ENCODE measurements around the gene WASF3. TPM values are rescaled to one million over a fixed set of nuclear protein-coding genes. Genes with fewer than 3 reads are reported as not detected.

WASF3 gene
- total RNA-seq, 4 donors from 2014 or later = 34.8 to 101 (median 49.3) TPM

DNA sequence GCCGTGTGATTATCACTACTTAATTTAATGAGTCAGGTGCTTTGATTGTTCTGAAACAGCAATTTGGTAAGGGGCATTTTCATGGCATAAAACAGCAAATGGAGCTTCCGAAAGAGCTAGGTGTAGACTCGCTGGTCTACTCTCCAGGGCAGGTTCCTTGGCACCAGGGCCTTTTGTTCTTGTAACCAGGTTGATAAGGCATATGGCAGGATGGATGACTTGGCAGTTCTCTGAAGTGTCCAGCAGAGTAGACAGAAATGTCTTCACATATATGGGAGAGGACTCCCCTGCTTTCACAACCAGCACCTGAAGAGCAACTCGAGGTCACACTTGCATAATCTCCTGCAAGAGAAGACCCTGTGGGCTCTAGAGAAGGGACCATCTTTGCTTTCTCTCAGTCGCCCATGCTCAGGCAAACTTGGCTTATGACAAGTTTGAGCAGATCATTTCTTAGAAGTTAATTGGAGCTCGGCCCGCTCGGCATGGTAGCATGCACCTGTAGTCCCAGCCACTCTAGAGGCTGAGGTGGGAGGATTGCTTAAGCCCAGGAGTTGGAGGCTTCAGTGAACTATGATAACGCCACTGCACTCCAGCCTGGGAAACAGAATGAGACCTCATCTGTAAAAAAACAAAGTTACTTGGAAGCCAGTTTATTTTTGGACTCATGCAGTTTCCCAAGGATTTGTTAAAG lies 23.3 kb upstream of the WASF3 start:
- TF ChIP-seq, protein P1, sequence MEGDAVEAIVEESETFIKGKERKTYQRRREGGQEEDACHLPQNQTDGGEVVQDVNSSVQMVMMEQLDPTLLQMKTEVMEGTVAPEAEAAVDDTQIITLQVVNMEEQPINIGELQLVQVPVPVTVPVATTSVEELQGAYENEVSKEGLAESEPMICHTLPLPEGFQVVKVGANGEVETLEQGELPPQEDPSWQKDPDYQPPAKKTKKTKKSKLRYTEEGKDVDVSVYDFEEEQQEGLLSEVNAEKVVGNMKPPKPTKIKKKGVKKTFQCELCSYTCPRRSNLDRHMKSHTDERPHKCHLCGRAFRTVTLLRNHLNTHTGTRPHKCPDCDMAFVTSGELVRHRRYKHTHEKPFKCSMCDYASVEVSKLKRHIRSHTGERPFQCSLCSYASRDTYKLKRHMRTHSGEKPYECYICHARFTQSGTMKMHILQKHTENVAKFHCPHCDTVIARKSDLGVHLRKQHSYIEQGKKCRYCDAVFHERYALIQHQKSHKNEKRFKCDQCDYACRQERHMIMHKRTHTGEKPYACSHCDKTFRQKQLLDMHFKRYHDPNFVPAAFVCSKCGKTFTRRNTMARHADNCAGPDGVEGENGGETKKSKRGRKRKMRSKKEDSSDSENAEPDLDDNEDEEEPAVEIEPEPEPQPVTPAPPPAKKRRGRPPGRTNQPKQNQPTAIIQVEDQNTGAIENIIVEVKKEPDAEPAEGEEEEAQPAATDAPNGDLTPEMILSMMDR (IDR thresholded peaks at IDR 0.05; ENCODE audit: low read depth) = no peak

DNA sequence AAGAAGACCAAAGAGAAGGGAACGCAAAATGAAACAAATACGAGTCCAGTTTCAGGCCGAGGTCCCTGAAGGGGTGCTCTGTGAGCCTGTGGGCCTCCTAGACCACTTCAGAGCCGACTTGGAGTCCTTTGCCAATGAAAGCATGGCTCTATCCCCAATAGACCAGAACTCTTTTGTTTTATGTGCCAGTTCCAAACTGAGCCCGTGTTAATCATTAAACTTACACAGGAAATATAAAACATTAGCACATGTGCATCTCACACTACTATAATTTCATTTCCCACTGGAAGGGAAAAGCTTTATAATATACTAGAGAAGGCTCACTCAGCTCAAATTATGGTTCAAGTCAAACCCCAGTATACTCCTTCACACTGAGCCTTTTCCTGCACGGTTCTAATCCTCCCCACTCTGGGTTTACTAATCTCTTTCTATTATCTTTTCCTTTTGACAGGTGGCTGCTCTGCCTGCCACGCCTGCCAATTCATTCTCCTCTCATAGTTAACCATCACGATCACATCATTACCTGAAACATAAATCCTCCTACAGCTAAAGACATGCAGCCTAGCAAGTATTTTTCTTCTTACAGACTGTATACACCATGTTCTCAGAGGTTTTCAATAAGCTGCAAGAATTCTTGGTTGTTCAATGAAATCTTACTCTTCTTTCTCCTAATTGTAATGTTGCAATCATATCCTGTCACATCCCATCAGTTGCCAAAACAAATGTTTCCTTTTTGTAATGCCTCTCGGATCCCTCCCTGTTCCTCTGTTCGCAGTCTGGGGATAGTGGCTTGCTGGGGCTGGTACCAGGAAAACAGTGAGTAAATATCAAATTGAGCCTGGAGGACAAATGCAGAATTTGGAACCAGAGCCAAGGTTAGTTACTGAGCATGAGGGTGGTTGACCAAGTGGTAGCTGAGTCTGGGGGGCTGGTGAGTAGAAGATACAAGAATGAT lies 18.8 kb upstream of the WASF3 start:
- TF ChIP-seq, protein P1 (IDR thresholded peaks at IDR 0.05; ENCODE audit: low read depth) = no peak

DNA sequence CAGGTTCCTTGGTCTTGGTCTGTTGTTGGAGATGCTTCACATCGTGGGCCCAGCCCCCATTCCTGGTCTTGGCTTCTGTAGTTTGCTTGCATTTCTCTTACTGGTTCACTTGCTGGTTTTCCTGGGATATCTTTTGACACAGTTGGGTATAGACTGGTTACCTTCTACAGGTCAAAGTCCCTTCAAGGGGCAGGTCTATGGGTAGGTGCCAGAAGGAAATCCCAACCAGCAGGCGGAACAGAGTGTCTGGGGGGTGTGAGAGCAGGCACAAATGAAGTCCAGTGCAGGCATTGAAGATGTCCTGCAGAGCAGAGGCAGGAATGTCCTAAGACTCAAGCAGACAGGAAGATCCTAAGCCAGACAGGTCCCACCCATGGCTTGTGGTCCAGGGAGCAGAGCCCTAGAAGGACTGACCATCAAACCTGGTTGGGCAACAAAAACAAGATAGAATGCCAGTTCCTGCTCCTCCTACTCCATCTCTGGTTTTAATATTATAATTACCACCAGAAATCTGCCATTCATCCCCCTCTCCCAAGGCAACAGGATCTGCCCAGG lies 17.7 kb upstream of the WASF3 start:
- TF ChIP-seq, protein P1 (IDR thresholded peaks at IDR 0.05; ENCODE audit: low read depth) = no peak

DNA sequence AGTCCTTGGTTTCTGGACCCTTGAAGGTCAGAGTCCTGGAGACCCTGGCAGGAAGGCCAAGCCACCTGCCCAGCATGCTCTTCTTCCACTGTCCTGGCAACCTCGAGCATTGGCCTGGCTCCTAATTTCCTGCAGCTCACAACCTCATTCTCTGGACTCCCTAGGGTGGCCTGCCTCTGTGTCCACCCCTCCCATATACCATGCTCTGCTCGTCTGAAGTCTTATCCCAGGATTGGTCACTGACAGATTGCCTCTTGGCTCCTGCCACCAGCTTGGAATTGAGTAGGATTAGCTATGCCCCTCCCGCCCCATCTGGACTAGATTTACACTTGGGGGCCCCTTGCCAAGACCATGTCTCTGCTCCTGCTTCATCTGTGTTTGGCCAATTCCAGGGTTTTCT lies 17.1 kb upstream of the WASF3 start:
- TF ChIP-seq, protein P1 (IDR thresholded peaks at IDR 0.05; ENCODE audit: low read depth) = no peak

DNA sequence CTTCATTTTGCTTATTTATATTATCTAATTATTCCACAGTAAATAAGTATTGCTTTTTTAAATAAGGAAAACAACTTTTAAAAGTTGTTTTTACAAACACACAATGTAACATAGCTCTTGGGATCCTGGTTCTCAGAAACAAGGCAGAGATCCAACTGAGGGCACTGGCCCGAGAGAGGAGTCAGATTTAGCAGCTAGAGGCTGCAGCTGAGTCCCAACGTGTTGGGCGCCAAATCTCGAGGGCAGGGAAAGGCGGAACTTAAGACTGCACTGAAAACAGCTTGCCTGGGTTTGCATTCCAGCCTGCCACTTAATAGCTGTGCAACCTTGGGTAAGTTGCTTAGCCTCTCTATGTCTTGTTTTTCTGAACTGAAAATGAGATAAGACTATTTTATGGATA lies 16.4 kb upstream of the WASF3 start:
- TF ChIP-seq, protein P1 (IDR thresholded peaks at IDR 0.05; ENCODE audit: low read depth) = no peak

DNA sequence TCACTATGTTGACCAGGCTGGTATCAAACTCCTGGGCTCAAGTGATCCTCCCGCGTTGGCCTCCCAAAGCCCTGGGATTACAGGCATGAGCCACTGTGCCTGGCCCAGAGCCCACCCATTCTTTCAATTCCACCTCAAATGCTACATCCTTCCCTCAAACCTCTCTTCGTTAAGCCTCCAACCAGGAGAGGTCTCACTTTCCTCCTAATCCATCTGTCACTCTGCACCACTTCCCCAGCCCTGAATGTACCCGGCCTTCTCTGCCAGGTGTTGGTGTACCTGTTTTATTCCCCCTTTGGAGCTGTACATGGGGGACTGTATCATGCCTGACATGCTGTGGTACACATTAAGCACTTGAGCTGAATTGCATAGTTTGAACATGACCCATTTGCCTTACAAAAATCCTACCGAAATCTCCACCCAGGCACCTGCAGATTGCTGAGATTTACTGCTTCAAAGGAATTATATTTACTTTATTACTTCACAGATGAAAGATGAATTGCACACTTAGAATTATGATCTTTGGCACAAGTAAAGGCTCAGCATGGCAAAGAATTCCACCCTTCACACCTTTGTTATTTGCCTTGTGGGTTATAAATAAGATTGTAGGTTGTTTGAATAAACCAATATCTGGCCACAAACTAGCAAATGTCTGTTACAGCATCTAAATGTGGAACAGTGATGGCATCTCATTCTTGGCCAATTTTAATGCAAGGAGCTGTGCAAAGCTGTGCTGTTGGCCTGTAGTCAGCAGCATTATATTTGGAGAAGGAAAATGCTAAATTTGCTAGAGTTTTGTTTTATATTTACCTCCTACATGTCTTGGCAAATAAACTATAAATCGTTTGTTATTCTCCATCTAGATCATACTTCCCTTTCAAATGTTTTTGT lies 15.6 kb upstream of the WASF3 start:
- TF ChIP-seq, protein P1 (IDR thresholded peaks at IDR 0.05; ENCODE audit: low read depth) = no peak
